Osteocyte (in vitro differentiated cells): ENCODE data around the gene IFNL1. TPM values are rescaled to one million over a fixed set of nuclear protein-coding genes. Genes with fewer than 3 reads are reported as not detected.

Experiments
- DNase-seq: peaks from one replicate; pipeline ENCODE4 v3.0.0; 2021; ENCODE audit warnings: mixed read lengths; ENCODE audit not compliant: unreplicated experiment; ENCODE audit errors: extremely low spot score
- H3K27ac Mint-ChIP-seq: one replicate; pipeline ENCODE4 v1.8.0; 2021; ENCODE audit warnings: mild to moderate bottlenecking, mixed read lengths; ENCODE audit not compliant: unreplicated experiment
- H3K27me3 Mint-ChIP-seq: one replicate; pipeline ENCODE4 v1.8.0; 2021; ENCODE audit warnings: mixed read lengths; ENCODE audit not compliant: unreplicated experiment
- H3K36me3 Mint-ChIP-seq: one replicate; pipeline ENCODE4 v1.8.0; 2021; ENCODE audit warnings: mixed read lengths; ENCODE audit not compliant: unreplicated experiment
- H3K4me1 Mint-ChIP-seq: one replicate; pipeline ENCODE4 v1.8.0; 2021; ENCODE audit warnings: mixed read lengths; ENCODE audit not compliant: unreplicated experiment
- H3K4me3 Mint-ChIP-seq: one replicate; pipeline ENCODE4 v1.8.0; 2021; ENCODE audit warnings: mild to moderate bottlenecking, moderate library complexity, mixed read lengths; ENCODE audit not compliant: unreplicated experiment
- H3K9me3 Mint-ChIP-seq: one replicate; pipeline ENCODE4 v1.8.0; 2021; ENCODE audit warnings: mixed read lengths; ENCODE audit not compliant: unreplicated experiment
- CTCF ChIP-seq: fragments of 200-600 bp; sonication (generic); IDR thresholded peaks from 2 replicates; pipeline ENCODE4 v1.5.0; 2021; ENCODE audit warnings: antibody characterized with exemption, mild to moderate bottlenecking, moderate library complexity
- total RNA-seq: library from RNA; stranded (reverse); gene quantifications from 2 replicates; pipeline ENCODE4 v1.2.1, GENCODE V29; 2021

IFNL1 gene
- total RNA-seq, 1 donor from 2014 or later = not detected

GRCh38 chr19:39301021-39301420, 4.8 kb downstream of the IFNL1 start:
- Mint-ChIP-seq H3K4me1 (no peaks in the 10 kb centered on the region), H3K9me3 (no peaks in the 10 kb centered on the region), H3K4me3 (no peak overlapping the region), H3K36me3 (no peaks in the 10 kb centered on the region), H3K27ac (no peak overlapping the region), H3K27me3 (peaks cover 46% of the 10 kb centered on the region)
- no peak for TF ChIP-seq CTCF
- DNase-seq = no peak

- Mint-ChIP-seq H3K36me3 (no peaks in the 10 kb centered on the region), H3K27me3 (peaks cover 51% of the 10 kb centered on the region), H3K4me1 (no peaks in the 10 kb centered on the region), H3K4me3 (no peak overlapping the region), H3K9me3 (no peaks in the 10 kb centered on the region), H3K27ac (no peak overlapping the region)
- no peak for DNase-seq
- no peak for TF ChIP-seq CTCF
Measured at GRCh38 chr19:39301562-39301961, 5.4 kb downstream of the IFNL1 start.

- Mint-ChIP-seq H3K36me3 (peaks cover 2% of the 10 kb centered on the region), H3K27ac (no peak overlapping the region), H3K4me3 (no peak overlapping the region), H3K4me1 (peaks cover 4% of the 10 kb centered on the region), H3K27me3 (peaks cover 59% of the 10 kb centered on the region), H3K9me3 (no peaks in the 10 kb centered on the region)
- no peak for DNase-seq
- TF ChIP-seq CTCF = no peak
Measured at GRCh38 chr19:39303373-39304184, 7.4 kb downstream of the IFNL1 start.

- DNase-seq = no peak
- Mint-ChIP-seq H3K36me3 (peaks cover 2% of the 10 kb centered on the region), H3K27me3 (peaks cover 64% of the 10 kb centered on the region), H3K27ac (no peak overlapping the region), H3K4me1 (peaks cover 4% of the 10 kb centered on the region), H3K9me3 (no peaks in the 10 kb centered on the region), H3K4me3 (no peak overlapping the region)
- no peak for TF ChIP-seq CTCF
Measured at GRCh38 chr19:39304185-39304513, 7.9 kb downstream of the IFNL1 start.

GRCh38 chr19:39304701-39305571, 8.7 kb downstream of the IFNL1 start:
- TF ChIP-seq CTCF = no peak
- Mint-ChIP-seq H3K27ac (no peak overlapping the region), H3K27me3 (peaks cover 69% of the 10 kb centered on the region), H3K9me3 (no peaks in the 10 kb centered on the region), H3K4me3 (no peak overlapping the region), H3K36me3 (peaks cover 2% of the 10 kb centered on the region), H3K4me1 (peaks cover 4% of the 10 kb centered on the region)
- DNase-seq = no peak
